NCI-H524 (cell line): ENCODE data around the gene SLC41A3.
"Not testable (repeated sequence)": the region's sequence is repeated elsewhere in the genome, so short reads cannot be mapped to it uniquely, and the experiment has no call there.

Source experiments
- DNase-seq, 2 experiments: peaks; one replicate each; lab custom pipeline; 2025; lab: John Stamatoyannopoulos, UW

SLC41A3 gene

DNA sequence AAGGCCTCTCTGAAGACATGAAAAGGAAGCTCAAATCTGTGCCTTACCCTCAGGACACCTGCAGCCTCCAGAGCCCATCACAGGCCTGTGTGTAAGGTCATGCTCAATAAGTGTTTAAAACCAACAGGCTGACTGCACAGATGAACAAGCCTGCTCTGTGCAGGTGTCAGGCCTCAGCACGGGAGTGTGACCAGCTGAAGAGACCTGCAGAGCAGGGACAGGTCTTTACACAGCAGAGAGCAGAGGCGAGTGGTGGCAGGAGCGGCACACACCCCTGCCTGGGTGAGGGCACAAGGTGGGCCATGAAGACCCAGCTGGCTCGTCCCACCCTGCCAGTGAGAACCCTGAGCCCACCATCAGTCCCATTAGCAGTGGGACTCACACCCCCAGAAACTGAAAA is 58.1 kb downstream of the SLC41A3 start:
- no peak for DNase-seq

DNA sequence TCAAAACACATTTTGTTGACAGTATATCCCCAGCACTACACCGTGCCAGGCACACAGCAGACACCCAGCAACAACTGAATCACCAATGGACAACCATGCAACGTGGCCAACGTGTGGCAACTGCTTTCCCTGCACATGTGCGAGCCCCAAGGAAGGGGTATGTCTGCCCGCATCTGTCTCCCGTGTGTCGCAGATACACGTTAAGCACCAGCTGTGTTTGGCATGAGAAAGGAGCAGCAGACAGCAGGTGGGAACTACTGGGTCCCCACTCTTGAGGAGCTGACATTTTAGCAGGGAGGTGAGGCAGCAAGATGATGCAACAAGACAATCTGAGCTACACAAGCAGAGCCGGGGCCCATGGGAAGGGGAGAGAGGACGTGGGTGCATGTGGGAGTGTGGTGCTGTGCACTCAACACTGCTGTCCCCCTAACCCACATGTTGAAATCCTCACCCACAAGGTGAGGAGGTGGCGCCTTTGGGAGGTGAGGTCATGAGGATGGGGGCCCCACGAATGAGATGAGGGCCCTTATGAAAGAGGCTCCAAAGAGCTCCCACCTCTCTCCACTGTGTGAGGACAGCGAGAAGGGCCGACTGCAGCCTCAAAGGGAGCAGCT is 58.7 kb downstream of the SLC41A3 start:
- no peak for DNase-seq

DNA sequence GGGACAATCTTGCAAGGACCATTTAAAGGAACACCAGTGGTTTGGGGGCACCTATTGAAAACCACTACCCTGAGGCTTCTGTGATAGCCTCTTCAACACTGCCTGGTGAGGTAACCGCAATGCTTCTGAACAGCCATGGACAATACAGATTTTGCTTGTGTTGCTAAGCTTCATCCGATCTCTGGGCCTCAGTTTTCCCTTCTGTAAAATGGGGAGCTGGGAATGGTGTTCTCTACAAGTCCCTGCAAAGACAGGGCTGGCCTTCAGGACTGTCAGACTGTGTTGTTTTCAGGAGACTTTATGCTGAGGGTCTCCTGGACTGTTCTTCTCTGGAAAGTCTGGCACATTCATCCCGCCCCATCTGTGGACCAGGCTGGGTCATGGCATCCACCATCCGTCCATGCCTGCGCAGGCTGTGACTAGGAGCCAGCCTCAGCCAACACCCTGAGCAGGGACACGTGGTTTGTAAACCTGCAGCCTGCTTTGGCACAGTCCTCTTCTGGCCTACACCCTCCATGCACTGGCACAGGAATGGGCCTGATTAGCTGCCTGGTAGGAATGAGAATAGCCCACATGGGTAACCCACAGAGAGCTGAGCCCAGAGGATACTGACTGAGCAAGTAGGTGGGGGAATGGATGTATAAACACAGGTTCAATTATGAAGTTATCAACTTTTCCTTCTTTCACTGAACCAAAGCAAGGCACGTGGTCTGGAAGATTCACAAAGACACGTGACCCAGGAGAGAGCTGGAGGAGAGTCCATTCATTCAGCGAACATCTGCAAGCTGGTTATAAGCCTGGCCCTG is 59.7 kb downstream of the SLC41A3 start:
- no peak for DNase-seq

DNA sequence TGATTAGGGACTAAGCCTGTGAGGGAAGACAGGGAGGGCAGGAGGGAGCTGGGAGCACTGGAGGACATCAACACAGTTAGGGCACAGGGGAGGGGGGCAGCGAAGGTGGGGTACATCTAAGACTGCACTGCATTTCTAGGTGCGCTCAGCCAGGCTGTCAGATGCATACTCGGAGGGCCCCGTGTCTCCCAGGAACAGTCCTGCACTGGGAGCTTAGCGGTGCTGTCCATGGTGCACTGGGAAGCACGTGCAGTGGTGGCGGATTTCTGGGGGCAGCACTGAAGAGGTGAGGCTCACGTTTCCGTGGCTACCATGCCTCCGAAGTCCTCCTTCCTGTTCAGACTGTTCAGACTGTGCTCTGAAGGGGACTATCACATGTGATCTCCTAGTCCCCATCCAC is 60.5 kb downstream of the SLC41A3 start:
- peak; percentile 17 to 62 for DNase-seq

DNA sequence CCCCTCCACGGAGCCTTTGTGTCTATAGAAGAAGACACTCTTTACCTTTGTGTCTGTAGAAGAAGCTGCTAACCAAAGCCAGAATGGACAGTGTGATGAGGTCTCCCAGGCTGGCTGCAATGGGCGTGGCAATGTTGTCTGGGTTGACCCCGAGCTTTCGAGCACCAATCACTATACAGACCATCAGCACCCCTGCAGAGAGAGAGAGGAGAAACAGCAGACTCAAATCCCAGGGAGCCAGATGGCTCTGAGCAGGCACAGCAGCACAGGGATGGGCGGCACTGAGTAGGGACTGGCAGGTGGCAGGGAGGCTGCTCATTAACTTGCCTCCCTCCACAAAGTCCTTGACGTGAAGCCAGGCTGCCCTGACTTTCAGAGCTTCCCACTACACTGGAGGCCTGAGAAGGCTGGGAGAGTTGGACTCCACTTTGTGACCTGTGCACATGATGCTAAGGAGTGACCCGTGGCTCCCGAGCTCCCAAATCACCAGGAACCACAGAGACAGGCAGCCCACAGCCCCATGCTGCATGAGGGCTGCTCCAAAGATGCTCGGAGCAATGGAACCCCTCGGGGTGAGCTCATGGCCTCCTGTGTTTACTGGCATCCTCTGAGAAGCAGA is 61.1 kb downstream of the SLC41A3 start:
- DNase-seq = peak; percentile 96 to 99

DNA sequence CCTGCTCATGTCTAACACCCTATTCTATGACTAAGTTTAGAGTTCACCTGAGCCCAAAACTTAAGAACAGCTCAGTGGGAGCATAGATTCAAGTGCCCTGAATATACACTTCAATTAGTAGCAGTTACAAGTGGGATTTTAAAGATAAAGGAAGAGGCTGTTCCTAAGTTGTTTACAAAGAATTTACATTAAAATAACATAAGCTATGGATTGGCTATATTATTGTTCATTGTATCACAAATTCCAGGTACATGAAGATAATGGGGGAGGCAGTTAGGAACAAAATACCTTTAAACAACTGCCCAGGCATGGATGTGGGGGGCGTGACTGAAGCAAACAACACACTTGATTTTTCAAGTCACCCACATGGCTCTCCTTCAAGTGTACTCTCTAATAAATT is 62.2 kb downstream of the SLC41A3 start:
- DNase-seq = no peak

DNA sequence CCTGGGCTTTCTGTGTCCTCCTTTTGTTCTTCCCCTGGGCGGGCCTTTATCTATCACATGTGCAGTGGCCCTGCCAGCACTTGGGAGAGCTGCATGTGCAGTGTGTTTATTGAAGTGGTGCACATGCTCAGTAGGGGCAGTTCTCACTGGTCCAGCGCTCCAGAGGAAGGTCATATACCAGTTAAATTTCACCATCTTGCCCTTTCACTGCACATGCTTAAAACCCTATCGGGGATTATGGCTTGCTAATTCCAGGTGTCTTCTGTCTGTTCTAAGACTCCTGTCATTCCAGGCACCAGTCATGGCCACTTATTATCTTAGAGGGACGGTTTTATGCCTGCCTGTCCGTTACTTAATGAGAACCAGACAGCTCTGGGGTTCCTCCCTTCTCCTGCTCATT is 62.7 kb downstream of the SLC41A3 start:
- no peak for DNase-seq

DNA sequence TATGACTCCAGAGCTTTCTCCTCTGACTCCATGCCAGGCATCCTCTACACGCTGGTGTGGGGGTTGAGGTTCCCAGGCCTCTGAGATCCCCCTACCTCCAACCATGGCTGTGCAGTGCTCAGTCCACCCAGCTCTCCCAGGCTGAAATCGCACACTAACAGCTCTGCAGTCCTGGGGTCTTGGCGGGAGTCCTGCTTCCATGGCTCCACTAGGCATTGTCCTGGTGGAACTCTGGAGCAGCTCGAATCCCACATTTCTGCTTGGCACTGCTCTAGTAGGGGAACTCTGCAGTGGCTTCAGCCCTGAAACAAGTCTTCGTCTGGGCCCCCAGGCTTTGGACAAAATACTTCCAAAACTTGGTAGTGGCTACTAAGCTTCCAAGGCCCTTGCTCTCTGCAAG is 64.2 kb downstream of the SLC41A3 start:
- no peak for DNase-seq

DNA sequence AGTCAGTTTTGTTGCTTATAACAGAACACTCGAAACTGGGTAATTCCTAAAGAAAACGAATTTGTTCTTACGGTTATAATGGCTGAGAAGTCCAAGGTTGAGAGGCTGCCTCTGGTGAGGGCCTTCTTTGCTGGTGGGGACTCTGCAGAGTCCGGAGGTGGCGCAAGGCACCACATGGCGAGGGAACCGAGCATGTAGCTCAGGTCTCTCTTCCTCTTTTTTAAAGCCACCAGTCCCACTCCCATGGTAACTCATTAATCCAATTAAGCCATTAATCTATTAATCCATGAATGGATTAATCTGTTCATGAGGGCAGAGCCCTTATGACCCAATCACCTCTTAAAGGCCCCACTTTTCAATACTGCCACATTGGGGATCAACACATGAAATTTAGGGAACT is 64.9 kb downstream of the SLC41A3 start:
- DNase-seq = peak in 1 of 2 experiments; percentile 13

DNA sequence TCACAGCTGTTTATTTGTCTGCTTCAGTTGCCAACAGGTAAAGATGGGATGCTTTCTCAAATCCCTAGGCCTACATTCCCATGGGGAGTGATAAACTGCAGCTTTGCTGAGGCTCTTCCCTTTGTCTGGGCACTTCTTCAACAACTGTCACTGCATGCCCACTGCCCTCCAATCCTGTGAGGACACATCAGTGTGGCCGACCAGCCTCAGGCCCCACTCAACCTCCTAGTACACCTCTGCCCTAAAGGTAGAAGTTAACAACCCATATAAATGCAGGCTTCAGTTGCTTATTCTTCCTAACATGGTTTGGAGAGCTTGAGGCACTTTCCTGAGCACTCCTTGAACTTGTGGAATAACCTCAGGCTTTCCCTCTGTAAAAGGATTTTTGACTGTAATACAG is 65.4 kb downstream of the SLC41A3 start:
- no peak for DNase-seq

DNA sequence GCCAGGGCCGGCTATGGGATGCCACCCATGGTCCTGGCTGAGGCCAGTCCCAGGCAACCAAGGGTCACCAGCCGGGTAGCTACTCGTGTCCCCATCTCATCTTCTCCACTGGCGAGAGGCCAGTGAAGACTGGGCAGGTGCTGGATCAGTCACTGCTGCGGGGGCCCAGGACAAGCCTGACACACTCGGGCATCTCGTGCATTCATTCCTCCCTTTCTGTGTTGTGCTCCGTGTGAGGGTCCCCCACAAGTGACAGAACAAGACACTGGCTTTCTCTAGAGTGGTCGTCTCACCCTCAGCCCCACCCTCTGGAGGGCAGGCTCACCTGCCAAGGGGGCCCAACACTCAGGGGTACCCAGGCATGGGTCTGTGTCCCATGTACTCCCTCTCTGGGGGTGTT is 66.6 kb downstream of the SLC41A3 start:
- no peak for DNase-seq

DNA sequence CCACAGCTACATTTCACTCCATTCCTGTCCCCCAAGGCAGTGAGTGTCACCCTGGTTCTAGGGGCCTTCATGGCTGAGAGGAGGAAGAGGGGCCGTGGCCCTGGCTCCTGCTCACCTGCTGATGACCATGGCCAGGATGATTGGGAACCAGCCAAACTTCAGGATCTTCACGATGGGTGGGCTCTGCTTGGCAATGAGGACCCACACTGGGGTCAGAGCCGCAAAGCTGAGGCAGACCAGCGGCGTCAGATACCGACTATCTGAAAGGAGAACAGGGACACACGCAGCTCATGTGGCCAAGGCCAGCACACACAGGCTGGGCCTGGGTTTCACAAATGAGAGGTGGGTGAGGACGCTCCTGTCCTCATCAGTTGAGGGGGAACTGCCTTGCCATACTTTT is 67.3 kb downstream of the SLC41A3 start:
- DNase-seq = no peak

DNA sequence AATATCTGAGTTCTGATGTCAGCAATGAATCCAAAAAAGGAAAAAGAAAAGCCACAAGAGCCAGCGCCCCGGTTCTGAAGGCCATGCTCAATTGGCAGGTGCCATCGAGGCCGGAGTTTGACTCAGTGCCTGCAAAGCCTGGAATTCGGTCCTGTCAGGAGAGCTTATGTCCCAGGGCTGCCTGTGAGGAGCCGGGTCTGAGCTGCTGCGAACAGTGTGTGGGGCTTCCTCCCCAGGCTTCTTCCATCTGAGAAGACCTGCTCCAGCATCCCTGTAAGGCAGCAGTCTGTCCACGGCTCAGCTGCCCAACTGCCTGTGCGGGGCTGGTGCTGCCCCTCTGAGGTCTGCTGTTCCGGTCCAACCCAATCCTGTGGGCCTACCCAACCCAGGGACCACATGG is 68.8 kb downstream of the SLC41A3 start:
- no peak for DNase-seq

DNA sequence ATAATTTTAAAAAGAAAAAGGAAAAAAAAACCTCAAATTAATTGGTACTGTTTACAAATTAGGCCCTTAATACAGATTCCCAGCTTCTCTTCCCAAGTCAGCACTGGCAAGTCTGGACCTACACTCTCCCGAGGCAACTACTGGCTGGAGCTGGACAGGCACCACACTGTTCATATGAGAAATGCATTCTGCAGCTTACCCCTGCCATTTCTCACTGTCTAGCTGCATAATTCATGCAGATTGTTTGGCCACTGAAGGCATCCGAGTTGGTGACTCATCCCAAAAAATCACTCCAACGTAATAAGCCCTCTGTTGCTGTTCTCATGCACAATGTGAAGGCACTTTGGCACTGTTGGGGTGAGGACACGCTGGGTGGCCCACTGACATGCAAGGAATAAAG is 69.7 kb downstream of the SLC41A3 start:
- no peak for DNase-seq

DNA sequence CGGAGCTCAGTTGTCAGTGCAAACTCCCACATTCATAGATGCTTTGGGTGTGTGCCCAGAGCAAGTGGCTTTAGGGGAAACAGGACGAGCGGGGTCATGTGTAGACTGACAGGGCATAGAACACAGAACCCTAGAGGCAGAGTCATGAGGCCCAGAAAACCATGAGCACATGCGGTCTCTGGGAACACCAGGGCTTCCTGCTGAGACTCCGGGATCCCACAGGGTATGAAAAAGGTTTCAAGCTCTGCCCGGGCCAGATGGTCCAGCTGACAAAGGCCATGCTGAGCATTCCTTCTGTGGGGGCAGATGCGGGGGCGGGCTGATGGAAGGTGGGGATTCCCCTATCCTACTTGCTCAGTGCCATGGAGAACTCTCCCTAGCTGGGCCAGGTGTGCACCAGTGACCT is 70.2 kb downstream of the SLC41A3 start:
- peak; percentile 82 to 90 for DNase-seq

DNA sequence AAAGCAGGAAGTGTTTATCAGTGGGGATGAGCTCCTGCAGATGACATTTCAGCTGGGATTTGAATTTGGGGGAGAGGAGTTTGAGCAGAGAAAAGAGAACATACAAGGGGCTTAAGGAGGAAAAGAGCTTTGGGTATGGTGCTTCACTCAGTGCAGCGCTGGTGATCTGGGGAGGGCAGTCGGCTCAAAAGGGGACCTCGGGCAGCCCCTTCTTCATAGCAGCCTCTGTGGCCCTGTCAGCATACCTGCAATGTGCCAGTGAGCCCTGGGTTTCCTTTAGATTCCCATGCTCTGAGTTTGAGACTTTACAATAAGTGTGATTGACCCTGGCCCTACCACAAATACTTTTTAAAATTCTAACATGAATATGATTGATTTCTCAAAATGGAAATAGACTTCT is 74.7 kb downstream of the SLC41A3 start:
- DNase-seq = no peak

DNA sequence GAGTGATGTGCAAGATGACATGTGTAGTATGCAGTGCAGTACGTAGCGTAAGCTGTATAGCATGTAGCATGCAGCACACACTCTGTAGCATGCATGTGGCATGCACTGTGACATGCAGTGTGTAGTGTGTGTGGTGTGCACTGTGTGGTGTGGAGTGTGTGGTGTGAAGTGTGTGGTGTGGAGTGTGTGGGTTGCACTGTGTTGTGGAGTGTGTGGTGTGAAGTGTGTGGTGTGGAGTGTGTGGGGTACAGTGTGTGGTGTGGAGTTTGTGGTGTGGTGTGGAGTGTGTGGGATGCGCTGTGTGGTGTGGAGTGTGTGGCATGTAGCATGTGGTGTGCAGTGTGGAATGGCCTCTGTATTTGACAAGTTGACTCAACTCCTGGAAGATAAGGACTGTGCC is 75.7 kb downstream of the SLC41A3 start:
- DNase-seq = no peak

DNA sequence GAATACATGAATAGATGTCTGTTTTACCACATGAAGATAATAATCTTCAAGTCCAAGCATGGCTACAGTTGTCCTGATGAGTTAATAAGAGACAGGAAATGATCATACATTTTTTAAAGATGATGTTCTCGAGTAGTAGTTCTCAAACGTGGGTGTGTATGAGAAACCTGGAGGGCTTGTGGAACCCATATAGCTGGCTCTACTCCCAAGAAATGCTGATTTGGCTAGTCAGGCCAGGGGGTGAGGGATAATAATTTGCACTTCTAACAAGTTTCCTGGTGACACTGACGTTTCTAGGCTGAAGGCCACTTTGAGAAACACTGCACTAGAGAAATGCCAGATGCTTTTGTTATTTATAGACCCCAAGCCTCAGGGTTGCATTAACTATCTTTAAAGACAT is 78.0 kb downstream of the SLC41A3 start:
- DNase-seq = no peak

DNA sequence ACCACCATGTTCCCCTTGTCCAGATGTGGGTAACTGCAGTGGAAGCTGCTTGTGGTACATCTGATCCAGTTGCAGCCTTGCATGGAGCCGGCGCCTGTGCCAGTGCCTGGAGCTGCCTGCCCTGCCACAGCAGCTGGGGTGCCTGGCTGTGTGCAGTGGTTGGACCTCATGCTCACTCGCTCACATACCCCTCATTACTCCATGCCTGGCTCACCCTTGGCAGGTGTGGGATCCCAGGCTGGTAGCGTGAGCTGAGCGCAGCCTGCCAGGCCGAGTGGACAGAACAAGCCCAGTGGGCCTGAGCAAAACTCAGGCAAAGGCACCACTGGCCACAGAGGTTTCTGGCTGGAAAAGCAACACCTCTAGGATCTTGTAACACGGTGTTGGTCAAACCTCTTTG is 79.2 kb downstream of the SLC41A3 start:
- no peak for DNase-seq

DNA sequence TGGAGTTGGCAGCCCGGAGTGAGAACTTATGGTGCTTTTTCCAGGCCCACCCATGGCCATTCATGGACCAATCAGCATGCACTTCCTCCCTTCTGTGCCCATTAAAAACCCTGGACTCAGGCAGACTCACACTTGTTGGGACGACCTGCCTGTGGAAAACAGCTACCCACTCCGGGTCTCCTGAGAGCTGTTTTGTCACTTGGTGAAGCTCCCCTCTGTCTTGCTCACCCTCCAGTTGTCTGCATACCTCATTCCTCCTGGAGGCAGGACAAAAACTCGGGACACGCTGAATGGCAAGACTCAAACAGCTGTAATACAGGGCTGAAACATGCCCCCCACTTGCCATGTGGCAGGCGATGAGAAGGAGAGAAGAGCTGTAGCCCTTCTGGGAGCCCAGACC is 79.7 kb downstream of the SLC41A3 start:
- DNase-seq = no peak

DNA sequence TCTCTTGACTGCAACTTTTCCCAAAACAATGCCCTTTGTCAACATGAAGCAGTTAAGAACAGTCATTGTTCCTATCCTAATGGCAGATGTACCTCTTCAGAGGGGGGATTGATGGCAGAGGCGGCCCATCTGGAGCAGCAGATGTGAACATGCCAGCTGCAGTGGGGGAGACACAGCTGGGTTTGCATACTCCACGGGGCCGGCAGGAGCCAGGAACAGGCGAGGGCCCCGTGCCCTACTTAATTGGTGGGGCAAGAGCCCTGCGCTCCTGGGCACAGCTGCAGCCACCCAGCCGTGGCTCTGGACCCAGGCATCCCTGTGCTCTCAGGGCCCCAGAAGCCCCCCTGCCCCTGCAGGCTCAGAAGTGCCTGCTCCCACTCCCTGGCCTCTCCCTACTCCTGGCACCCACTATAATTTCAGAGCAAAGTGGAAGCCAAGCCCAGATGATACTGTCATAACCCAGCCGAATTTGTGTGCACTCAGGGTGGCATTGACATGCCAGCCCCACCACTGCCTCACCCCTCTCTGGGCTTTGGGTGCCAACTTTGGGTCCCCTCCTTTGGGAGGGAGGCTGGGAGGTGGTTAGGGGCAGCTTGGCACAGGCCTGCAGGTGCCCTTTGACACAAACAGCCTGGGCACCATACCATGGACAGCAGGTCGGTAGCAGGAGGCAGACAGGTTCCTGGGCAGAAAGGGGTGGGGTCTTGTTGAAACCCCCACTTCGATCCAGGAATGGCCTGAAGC is 80.3 kb downstream of the SLC41A3 start:
- DNase-seq = peak; percentile 26 to 86

DNA sequence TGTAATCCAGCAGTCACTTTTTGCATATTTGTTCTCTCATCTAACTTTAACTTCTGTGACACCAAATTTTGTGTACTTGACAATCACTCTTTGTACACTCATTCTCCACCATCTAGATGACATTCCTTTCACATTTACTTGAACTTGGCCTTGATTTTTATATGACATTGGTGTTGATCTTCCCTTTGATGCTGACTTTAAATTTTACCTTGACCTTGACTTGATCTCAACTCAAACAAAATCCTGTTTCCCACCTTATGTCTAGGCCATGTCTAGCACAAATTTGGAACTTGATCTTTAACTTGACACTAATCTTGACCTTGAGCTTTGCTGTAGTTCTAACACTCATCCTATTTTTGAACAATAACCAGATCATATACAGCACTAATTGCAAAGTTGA is 81.7 kb downstream of the SLC41A3 start:
- DNase-seq = no peak

DNA sequence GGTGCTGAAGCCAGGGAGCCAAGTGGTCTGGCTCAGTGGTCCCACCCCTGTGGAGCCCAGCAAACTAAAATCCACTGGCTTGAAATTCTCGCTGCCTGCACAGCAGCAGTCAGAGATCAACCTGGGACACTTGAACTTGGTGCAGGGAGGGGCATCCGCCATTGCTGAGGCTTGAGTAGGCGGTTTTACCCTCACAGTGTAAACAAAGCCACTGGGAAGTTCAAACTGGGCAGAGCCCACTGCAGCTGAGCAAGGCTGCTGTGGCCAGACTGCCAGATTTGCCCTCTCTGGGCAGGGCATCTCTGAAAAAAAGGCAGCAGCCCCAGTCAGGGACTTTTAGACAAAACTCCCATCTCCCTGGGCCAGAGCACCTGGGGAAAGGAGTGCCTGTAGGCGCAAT is 87.2 kb downstream of the SLC41A3 start:
- DNase-seq = not testable (repeated sequence)
